MM.1S (cell line): ENCODE results near the gene PPP1R12C.

ENCODE experiments used
- DNase-seq: peaks from one replicate; pipeline ENCODE4 v3.0.0-alpha.2; 2015
- H2AFZ ChIP-seq: fragments of 300-600 bp; sonication (generic); 2 replicates; pipeline ENCODE4 v1.6.0; 2016; ENCODE audit warnings: antibody characterized with exemption, low read length
- H3F3A ChIP-seq: fragments of 300-600 bp; sonication (generic); 2 replicates; pipeline ENCODE4 v1.6.1; 2016; ENCODE audit warnings: mild to moderate bottlenecking, antibody characterized with exemption, low read length, moderate library complexity, mixed read lengths; ENCODE audit not compliant: insufficient read depth
- H3K27ac ChIP-seq: fragments of 300-600 bp; sonication (generic); 2 replicates; pipeline ENCODE4 v1.5.1; 2016; ENCODE audit warnings: mild to moderate bottlenecking, low read length
- H3K27me3 ChIP-seq: fragments of 300-600 bp; sonication (generic); replicated peaks from 2 replicates; pipeline ENCODE4 v1.6.0; 2016; ENCODE audit warnings: low read length; ENCODE audit not compliant: insufficient read depth
- H3K36me3 ChIP-seq: fragments of 300-600 bp; sonication (generic); replicated peaks from 2 replicates; pipeline ENCODE4 v1.6.1; 2016; ENCODE audit warnings: mild to moderate bottlenecking, low read length, mixed read lengths; ENCODE audit not compliant: insufficient read depth
- H3K4me1 ChIP-seq: fragments of 300-600 bp; sonication (generic); 2 replicates; pipeline ENCODE4 v1.6.1; 2016; ENCODE audit warnings: low read length, mixed read lengths
- H3K4me2 ChIP-seq: fragments of 300-600 bp; sonication (generic); 2 replicates; pipeline ENCODE4 v1.6.0; 2016; ENCODE audit warnings: low read depth, low read length
- H3K4me3 ChIP-seq: fragments of 300-600 bp; sonication (generic); 2 replicates; pipeline ENCODE4 v1.5.1; 2016; ENCODE audit warnings: low read length, mixed read lengths
- H3K79me2 ChIP-seq: fragments of 300-600 bp; sonication (generic); 2 replicates; pipeline ENCODE4 v1.6.1; 2016; ENCODE audit warnings: mixed run types, low read length, mixed read lengths
- H3K9ac ChIP-seq: fragments of 300-600 bp; sonication (generic); 2 replicates; pipeline ENCODE4 v1.6.1; 2016; ENCODE audit warnings: low read length, mixed read lengths
- H3K9me2 ChIP-seq: fragments of 300-600 bp; sonication (generic); replicated peaks from 2 replicates; pipeline ENCODE4 v1.6.1; 2016; ENCODE audit warnings: mild to moderate bottlenecking, low read length, mixed read lengths; ENCODE audit not compliant: insufficient read depth
- H3K9me3 ChIP-seq: fragments of 300-600 bp; sonication (generic); replicated peaks from 2 replicates; pipeline ENCODE4 v1.6.1; 2016; ENCODE audit warnings: mild to moderate bottlenecking, low read length, mixed read lengths; ENCODE audit not compliant: insufficient read depth
- H4K20me1 ChIP-seq: fragments of 300-600 bp; sonication (generic); 2 replicates; pipeline ENCODE4 v1.6.1; 2016; ENCODE audit warnings: mild to moderate bottlenecking, low read length, moderate library complexity, mixed read lengths; ENCODE audit not compliant: insufficient read depth
- CTCF ChIP-seq: fragments of 300-600 bp; sonication (generic); IDR thresholded peaks from 2 replicates; pipeline ENCODE4 v1.5.1; 2016; ENCODE audit warnings: antibody characterized with exemption, low read length, mixed read lengths
- EZH2 ChIP-seq: fragments of 300-600 bp; sonication (generic); optimal IDR thresholded peaks from 2 replicates; pipeline ENCODE3; 2017; ENCODE audit warnings: low read depth, mild to moderate bottlenecking, antibody characterized with exemption, low read length, mixed read lengths
- EZH2phosphoT487 ChIP-seq: fragments of 300-600 bp; sonication (generic); IDR thresholded peaks from 2 replicates; pipeline ENCODE4 v1.6.1; 2018; ENCODE audit warnings: antibody characterized with exemption, low read length

The PPP1R12C gene

GRCh38 chr19:55077106-55077505 is 40.3 kb downstream of the PPP1R12C start:
- Histone ChIP-seq H3K9me2 (no peaks in the 10 kb centered on the region), H3K9me3 (no peaks in the 10 kb centered on the region), H3K79me2 (no peaks in the 10 kb centered on the region), H3K36me3 (no peaks in the 10 kb centered on the region), H3K27me3 (peaks cover 16% of the 10 kb centered on the region), H2AFZ (no peak overlapping the region), H3K27ac (no peak overlapping the region), H3F3A (0 out of 2 replicates have a peak, but pooled peaks cover 3% of the 10 kb centered on the region), H3K4me2 (no peak overlapping the region), H4K20me1 (no peaks in the 10 kb centered on the region), H3K4me3 (no peak overlapping the region), H3K9ac (no peak overlapping the region), H3K4me1 (peaks cover 15% of the 10 kb centered on the region)
- no peak for DNase-seq
- no peak for TF ChIP-seq EZH2
- TF ChIP-seq EZH2phosphoT487, result no peak
- TF ChIP-seq CTCF, result no peak

DNA sequence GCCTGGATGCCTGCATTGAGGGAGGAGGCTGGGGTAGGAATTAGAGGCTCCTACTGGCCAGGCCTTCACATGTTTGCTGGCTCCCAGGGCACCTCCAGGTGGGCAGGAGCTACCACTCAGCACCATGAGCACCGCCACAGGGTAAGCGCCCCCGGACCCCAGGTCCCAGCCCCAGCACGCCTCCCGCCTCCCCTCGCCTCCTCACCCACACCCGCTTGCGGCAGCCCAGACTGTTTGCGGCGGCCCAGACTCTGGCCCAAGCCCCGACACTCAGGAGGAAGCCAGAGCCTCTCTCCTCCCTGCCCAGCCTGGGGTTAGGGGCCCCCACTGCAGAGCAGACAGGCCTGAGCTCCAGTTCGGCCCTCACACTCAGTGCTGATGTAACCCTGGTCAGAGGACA is 41.1 kb downstream of the PPP1R12C start:
- no peak overlapping the region for H3K4me3 ChIP-seq
- no peak overlapping the region for H3K4me2 ChIP-seq

DNA sequence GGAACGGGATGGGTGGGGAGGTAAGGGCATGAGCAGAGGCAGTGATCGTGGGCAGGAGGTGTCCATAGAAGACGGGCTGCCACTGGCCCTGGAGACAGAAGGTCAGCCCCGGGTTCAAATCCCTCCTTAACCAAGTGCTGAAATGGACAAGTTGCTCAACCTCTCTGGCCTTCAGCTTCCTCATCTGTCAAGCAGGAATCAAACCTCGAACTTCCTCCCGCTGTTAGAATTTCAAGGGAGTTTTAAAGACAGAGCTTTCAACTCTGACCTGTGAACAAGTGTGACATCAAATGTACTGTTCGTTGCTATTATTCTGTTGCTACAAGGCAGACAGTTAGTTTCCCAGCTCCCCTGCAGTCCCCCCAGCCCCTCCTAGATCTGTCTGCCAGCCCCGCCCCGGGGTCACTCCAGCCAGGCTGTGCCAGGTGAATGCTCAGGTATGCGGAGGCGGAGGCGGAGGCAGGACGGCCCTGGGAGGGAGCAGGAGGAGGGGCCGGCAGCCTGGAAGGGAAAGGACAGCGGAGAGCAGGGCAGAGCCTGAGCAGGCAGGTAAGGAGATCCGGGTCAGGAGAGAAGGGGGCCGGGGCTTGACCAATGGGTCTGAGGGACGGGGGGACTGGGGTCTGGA is 42.0 kb downstream of the PPP1R12C start, which contains the start of gene EPS8L1:
EPS8L1 (plus strand) TSS at position 499 of the 628 bp plus-strand sequence. CDS start 576 bp downstream, outside the sequence.
- H4K20me1 ChIP-seq, result no peaks in the 10 kb centered on the region
- H3K27ac ChIP-seq, result no peak within 1 kb of the TSS
- peaks cover 7% of the 10 kb centered on the region; the same call in 1 of the 2 replicates for H3K27me3 ChIP-seq
- peaks cover 19% of the 10 kb centered on the region for H3F3A ChIP-seq
- peaks cover 23% of the 10 kb centered on the region for H3K4me1 ChIP-seq
- H3K9me3 ChIP-seq, result no peaks in the 10 kb centered on the region
- no peaks in the 10 kb centered on the region for H3K79me2 ChIP-seq
- H2AFZ ChIP-seq, result no peak within 1 kb of the TSS
- no peaks in the 10 kb centered on the region for H3K9me2 ChIP-seq
- TF ChIP-seq EZH2phosphoT487 (no peak), CTCF (no peak), EZH2 (no peak)
- no peak within 1 kb of the TSS for H3K4me2 ChIP-seq
- H3K9ac ChIP-seq, result no peak within 1 kb of the TSS
- no peak for DNase-seq
- no peak within 1 kb of the TSS for H3K4me3 ChIP-seq
- H3K36me3 ChIP-seq, result no peaks in the 10 kb centered on the region

More for the DNA sequence above, 41.1 kb downstream of the PPP1R12C start:
- TF ChIP-seq EZH2, result no peak
- TF ChIP-seq EZH2phosphoT487, result no peak
- no peak for TF ChIP-seq CTCF
- Histone ChIP-seq H3K27me3 (peaks cover 15% of the 10 kb centered on the region), H3K9me2 (no peaks in the 10 kb centered on the region), H3K9me3 (no peaks in the 10 kb centered on the region), H3F3A (peaks cover 11% of the 10 kb centered on the region), H2AFZ (no peak overlapping the region), H3K36me3 (no peaks in the 10 kb centered on the region), H3K9ac (no peak overlapping the region), H3K4me1 (peaks cover 23% of the 10 kb centered on the region), H3K79me2 (no peaks in the 10 kb centered on the region), H4K20me1 (no peaks in the 10 kb centered on the region), H3K27ac (no peak overlapping the region)
- DNase-seq, result no peak
